22Rv1 (cell line): Measurements from ENCODE around the gene TPST1.

ENCODE experiments used
- H3K27ac ChIP-seq: fragments of 450-650 bp; 2 replicates; pipeline ENCODE4 v1.5.1; 2017
- CTCF ChIP-seq: fragments of 450-650 bp; IDR thresholded peaks from 2 replicates; pipeline ENCODE4 v1.5.1; 2017; ENCODE audit warnings: mild to moderate bottlenecking
- ZFX ChIP-seq: fragments of 450-650 bp; IDR thresholded peaks from 2 replicates; pipeline ENCODE4 v1.6.1; 2017; ENCODE audit warnings: antibody characterized with exemption, borderline replicate concordance

The TPST1 gene

GRCh38 chr7:66189695-66190503, 15.2 kb upstream of the TPST1 start:
- H3K27ac ChIP-seq = no peak overlapping the region
- TF ChIP-seq CTCF (no peak), ZFX (no peak)

- H3K27ac ChIP-seq = no peak overlapping the region
- TF ChIP-seq ZFX (no peak), CTCF (no peak)
Observed at GRCh38 chr7:66190504-66190857, 14.7 kb upstream of the TPST1 start.

GRCh38 chr7:66193146-66193725, 11.9 kb upstream of the TPST1 start:
- TF ChIP-seq ZFX (no peak), CTCF (no peak)
- H3K27ac ChIP-seq = no peak overlapping the region

- H3K27ac ChIP-seq = no peak overlapping the region
- TF ChIP-seq ZFX (no peak), CTCF (no peak)
Observed at GRCh38 chr7:66198469-66198868, 6.7 kb upstream of the TPST1 start.

GRCh38 chr7:66198956-66199355, 6.2 kb upstream of the TPST1 start:
- no peak overlapping the region for H3K27ac ChIP-seq
- TF ChIP-seq ZFX (no peak), CTCF (no peak)

- TF ChIP-seq CTCF (no peak), ZFX (no peak)
- no peak overlapping the region for H3K27ac ChIP-seq
Observed at GRCh38 chr7:66202441-66202840, 2.7 kb upstream of the TPST1 start.

GRCh38 chr7:66205741-66206090, 582 bp downstream of the TPST1 start:
- peak overlapping the region; percentile 35; the same call in 1 of the 2 replicates for H3K27ac ChIP-seq

More at GRCh38 chr7:66205741-66206090, 582 bp downstream of the TPST1 start:
- TF ChIP-seq CTCF (no peak), ZFX (no peak)
